ENCODE results near the gene KLF18. TPM values are rescaled to one million over a fixed set of nuclear protein-coding genes. Genes with fewer than 3 reads are reported as not detected.
"Not testable (repeated sequence)": the region's sequence is repeated elsewhere in the genome, so short reads cannot be mapped to it uniquely, and the experiment has no call there.

Gene KLF18
- total RNA-seq, 2 donors from 2014 or later: not detected

DNA sequence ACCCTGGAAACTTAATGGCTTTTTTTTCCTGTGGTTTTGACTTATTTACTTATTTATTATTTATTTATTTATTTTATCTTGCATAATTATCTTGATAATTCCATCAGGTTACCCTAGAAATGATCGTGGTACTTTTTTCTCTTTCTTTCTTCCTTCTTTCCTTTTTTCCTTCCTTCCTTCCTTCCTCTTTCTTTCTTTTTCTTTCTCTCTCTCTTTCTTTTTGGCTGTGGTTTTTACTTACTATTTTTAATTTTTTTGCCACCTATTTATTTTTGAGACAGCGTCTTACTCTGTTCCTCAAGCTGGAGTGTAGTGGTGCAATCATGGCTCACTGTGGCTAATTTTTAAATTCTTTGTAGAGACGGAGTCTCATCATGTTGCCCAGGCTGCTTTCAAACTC is 6.2 kb upstream of the KLF18 start:
- intact Hi-C loops (cut with DNase I): no loop called here

DNA sequence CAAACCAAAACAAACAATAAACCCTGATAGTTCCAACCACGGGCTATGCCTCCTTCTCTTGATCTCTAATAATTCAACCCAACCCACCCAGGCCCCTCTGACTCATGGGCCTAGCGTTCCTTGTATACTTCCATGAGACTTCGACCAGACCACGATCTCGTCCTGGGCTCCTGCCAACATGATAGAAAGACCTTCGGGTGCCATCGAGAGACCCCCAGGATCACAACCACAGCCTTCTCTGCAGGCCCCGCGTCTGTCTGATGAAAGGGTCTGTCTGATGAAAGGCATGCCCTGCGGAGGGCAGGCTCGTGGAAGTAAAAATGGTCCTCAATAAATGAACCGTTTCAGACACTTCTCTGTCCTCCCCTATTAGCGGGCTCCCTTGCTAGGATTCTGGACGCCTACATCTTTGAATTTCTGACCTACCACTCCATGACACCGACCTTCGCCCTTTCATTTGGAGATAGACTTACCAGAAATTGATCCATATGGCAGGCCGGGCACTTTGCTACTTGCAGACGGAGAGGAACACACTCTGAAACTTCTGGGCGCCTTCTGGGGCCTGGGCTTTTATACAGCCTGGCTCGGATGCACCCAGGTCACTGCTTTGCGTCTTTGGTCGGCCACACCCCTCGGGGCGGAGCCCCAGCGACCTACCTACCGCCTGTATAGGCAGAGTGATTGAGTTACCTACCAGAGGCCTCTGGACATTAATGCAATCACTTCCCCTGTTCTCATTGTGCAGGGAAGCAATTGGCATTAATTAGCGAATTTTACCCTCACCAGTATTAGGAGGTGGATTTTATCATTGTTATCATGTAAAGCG is 5.3 kb upstream of the KLF18 start:
- intact Hi-C loops (cut with DNase I): no loop called here
- H3K27me3 ChIP-seq: no peaks in the 10 kb centered on the region

More for the DNA sequence above, 6.2 kb upstream of the KLF18 start:
- Histone ChIP-seq H3K4me3 (no peak overlapping the region), H3K27me3 (no peaks in the 10 kb centered on the region), H3K9me3 (no peaks in the 10 kb centered on the region), H3K27ac (no peak overlapping the region), H3K36me3 (no peaks in the 10 kb centered on the region), H3K4me1 (no peaks in the 10 kb centered on the region), H3K9ac (ENCODE audit: low read depth in 2 of 2, low read length in 2 of 2) (no peak overlapping the region)
- TF ChIP-seq, protein P1, sequence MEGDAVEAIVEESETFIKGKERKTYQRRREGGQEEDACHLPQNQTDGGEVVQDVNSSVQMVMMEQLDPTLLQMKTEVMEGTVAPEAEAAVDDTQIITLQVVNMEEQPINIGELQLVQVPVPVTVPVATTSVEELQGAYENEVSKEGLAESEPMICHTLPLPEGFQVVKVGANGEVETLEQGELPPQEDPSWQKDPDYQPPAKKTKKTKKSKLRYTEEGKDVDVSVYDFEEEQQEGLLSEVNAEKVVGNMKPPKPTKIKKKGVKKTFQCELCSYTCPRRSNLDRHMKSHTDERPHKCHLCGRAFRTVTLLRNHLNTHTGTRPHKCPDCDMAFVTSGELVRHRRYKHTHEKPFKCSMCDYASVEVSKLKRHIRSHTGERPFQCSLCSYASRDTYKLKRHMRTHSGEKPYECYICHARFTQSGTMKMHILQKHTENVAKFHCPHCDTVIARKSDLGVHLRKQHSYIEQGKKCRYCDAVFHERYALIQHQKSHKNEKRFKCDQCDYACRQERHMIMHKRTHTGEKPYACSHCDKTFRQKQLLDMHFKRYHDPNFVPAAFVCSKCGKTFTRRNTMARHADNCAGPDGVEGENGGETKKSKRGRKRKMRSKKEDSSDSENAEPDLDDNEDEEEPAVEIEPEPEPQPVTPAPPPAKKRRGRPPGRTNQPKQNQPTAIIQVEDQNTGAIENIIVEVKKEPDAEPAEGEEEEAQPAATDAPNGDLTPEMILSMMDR (IDR thresholded peaks at IDR 0.05): no peak
- DNase-seq: no peak

GRCh38 chr1:44144962-44145756 is 3.7 kb upstream of the KLF18 start:
- Histone ChIP-seq H3K9ac (ENCODE audit: low read depth in 2 of 2, low read length in 2 of 2) (no peak overlapping the region), H3K9me3 (no peaks in the 10 kb centered on the region), H3K4me1 (no peaks in the 10 kb centered on the region), H3K4me3 (no peak overlapping the region), H3K36me3 (no peaks in the 10 kb centered on the region), H3K27me3 (no peaks in the 10 kb centered on the region), H3K27ac (no peak overlapping the region)
- TF ChIP-seq, protein P1 (IDR thresholded peaks at IDR 0.05): no peak
- intact Hi-C loops (cut with DNase I): no loop called here
- no peak for DNase-seq

More for the DNA sequence above, 5.3 kb upstream of the KLF18 start:
- Histone ChIP-seq H3K36me3 (no peaks in the 10 kb centered on the region), H3K4me1 (no peaks in the 10 kb centered on the region), H3K9ac (ENCODE audit: low read depth in 2 of 2, low read length in 2 of 2) (no peak overlapping the region), H3K4me3 (no peak overlapping the region), H3K27ac (no peak overlapping the region), H3K9me3 (no peaks in the 10 kb centered on the region)
- TF ChIP-seq, protein P1 (IDR thresholded peaks at IDR 0.05): no peak
- no peak for DNase-seq

- H3K27me3 ChIP-seq; DNase-seq; H3K9me3 ChIP-seq; intact Hi-C loops (cut with DNase I); H3K9ac ChIP-seq (ENCODE audit: low read depth in 2 of 2, low read length in 2 of 2); H3K27ac ChIP-seq; H3K4me3 ChIP-seq; H3K36me3 ChIP-seq; H3K4me1 ChIP-seq: not testable (repeated sequence)
Measured at GRCh38 chr1:44139565-44139964, 1.9 kb downstream of the KLF18 start.

DNA sequence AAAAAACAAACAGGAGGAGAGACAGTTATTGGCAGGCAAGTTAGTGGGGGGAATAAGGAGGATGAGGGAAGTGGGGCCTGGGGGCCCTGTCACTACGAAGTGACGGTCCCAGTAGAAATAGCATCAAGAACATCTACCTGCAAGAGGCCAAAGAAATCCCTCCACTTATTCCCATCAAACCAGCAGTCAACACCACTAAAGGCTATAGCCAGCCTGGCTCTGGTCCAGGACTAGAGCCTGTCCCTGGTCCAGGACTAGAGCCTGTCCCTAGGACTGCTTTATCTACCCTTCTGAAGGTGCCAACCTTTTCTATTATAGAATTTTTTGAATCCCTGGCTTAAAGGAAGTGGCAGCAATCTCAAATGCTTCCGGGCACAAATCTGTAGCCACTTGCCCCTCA is 3.2 kb downstream of the KLF18 start:
- H3K27me3 ChIP-seq: no peaks in the 10 kb centered on the region
- H3K4me1 ChIP-seq: no peaks in the 10 kb centered on the region
- TF ChIP-seq, protein P1 (IDR thresholded peaks at IDR 0.05): no peak
- no peak overlapping the region for H3K4me3 ChIP-seq
- intact Hi-C loops (cut with DNase I): no loop called here
- no peak for DNase-seq
- H3K27ac ChIP-seq: no peak overlapping the region
- no peaks in the 10 kb centered on the region for H3K9me3 ChIP-seq
- H3K36me3 ChIP-seq: no peaks in the 10 kb centered on the region
- no peak overlapping the region for H3K9ac ChIP-seq (ENCODE audit: low read depth in 2 of 2, low read length in 2 of 2)

Data from colonic mucosa (tissue), 4 donors.